HCT116 (cell line): ENCODE results near the gene BPTF. TPM values are rescaled to one million over a fixed set of nuclear protein-coding genes. Genes with fewer than 3 reads are reported as not detected.

Experiments
- ATAC-seq: fragments of 200-7000 bp; cut with Tn5 transposase; 2 replicates; pipeline ENCODE4 v1.9.1; 2020; ENCODE audit warnings: mild to moderate bottlenecking, moderate library complexity
- BruUV-seq: library from RNA; stranded (reverse); fragments of 400-500 nt; replicated peaks from 2 replicates; lab custom pipeline; 2021; lab: Mats Ljungman, UMichigan
- CTCF ChIA-PET: fragments of 300-600 bp; sonication (Branson Sonifier 250); formaldehyde crosslinking; loops from one replicate; lab custom pipeline; 2021; ENCODE audit warnings: antibody characterized with exemption; lab: Charles Lee
- POLR2A ChIA-PET: fragments of 300-600, 350-600 bp; sonication (Branson Sonifier 250); formaldehyde crosslinking; loops from one replicate; lab custom pipeline; 2021; ENCODE audit warnings: antibody characterized with exemption; lab: Charles Lee
- RAD21 ChIA-PET, 2 experiments: fragments of 300-600 bp; sonication (Branson Sonifier 250); formaldehyde crosslinking; loops; one replicate each; lab custom pipeline; 2023; ENCODE audit warnings: low total read pairs in 2 of 2; ENCODE audit not compliant: uncharacterized antibody in 2 of 2, unreplicated experiment in 2 of 2, low non-redundant PET in 1 of 2; lab: Charles Lee
- DNase-seq: peaks from one replicate; pipeline ENCODE4 v3.0.0-alpha.2; 2010; ENCODE audit warnings: low read depth, low spot score
- H2AFZ ChIP-seq: fragments of 200-600 bp; shearing (Covaris generic), sonication (generic); 2 replicates; pipeline ENCODE4 v1.6.1; 2017; ENCODE audit warnings: low read depth, mixed run types, mixed read lengths, antibody characterized with exemption, low read length; ENCODE audit not compliant: poor library complexity, severe bottlenecking
- H3K27ac ChIP-seq: 2 replicates; pipeline ENCODE4 v1.5.1; 2012; ENCODE audit warnings: low read depth, low read length
- H3K27me3 ChIP-seq: fragments of 200-600 bp; sonication (generic); 2 replicates; pipeline ENCODE4 v1.6.1; 2016; ENCODE audit warnings: mixed run types, low read length, mixed read lengths; ENCODE audit not compliant: insufficient read depth
- H3K36me3 ChIP-seq, 2 experiments: fragments of 200-500 bp in 1 of 2; fragments of 200-600 bp in 1 of 2; sonication (Bioruptor generic) in 1 of 2; sonication (generic) in 1 of 2; 2 replicates each; pipeline versions ENCODE4 v1.5.1 to v1.6.1; 2014 to 2016; ENCODE audit warnings: low read length in 2 of 2, inconsistent platforms in 1 of 2, mixed read lengths in 1 of 2, mixed run types in 1 of 2; ENCODE audit not compliant: insufficient read depth in 2 of 2, control insufficient read depth in 1 of 2
- H3K4me1 ChIP-seq, 2 experiments: fragments of 200-600 bp in 1 of 2; sonication (generic) in 1 of 2; 2 replicates each; pipeline versions ENCODE4 v1.5.1 to v1.6.1; 2012 to 2017; ENCODE audit warnings: low read length in 2 of 2, inconsistent platforms in 1 of 2, mild to moderate bottlenecking in 1 of 2, mixed read lengths in 1 of 2, mixed run types in 1 of 2, moderate library complexity in 1 of 2; ENCODE audit not compliant: insufficient read depth in 2 of 2, control insufficient read depth in 1 of 2
- H3K4me2 ChIP-seq: fragments of 200-600 bp; sonication (generic); 2 replicates; pipeline ENCODE4 v1.6.1; 2017; ENCODE audit warnings: mixed run types, low read length, mixed read lengths
- H3K4me3 ChIP-seq, 2 experiments: fragments of 200-600 bp in 1 of 2; sonication (generic) in 1 of 2; replicated peaks in 1 of 2; 2 replicates each; pipeline ENCODE4 v1.5.1; 2011 to 2016; ENCODE audit warnings: low read length in 2 of 2, control low read depth in 1 of 2, low read depth in 1 of 2, mild to moderate bottlenecking in 1 of 2, mixed read lengths in 1 of 2, mixed run types in 1 of 2
- H3K79me2 ChIP-seq: fragments of 200-600 bp; sonication (generic); 2 replicates; pipeline ENCODE4 v1.6.1; 2017; ENCODE audit warnings: mild to moderate bottlenecking, mixed run types, low read length, moderate library complexity, mixed read lengths; ENCODE audit not compliant: insufficient read depth
- H3K9ac ChIP-seq: fragments of 200-600 bp; sonication (generic); 2 replicates; pipeline ENCODE4 v1.6.1; 2016; ENCODE audit warnings: low read length, mixed read lengths
- H3K9me2 ChIP-seq: fragments of 200-600 bp; sonication (generic), shearing (Covaris generic); 2 replicates; pipeline ENCODE4 v1.6.1; 2017; ENCODE audit warnings: mixed run types, mild to moderate bottlenecking, moderate library complexity; ENCODE audit not compliant: insufficient read depth
- H3K9me3 ChIP-seq, 2 experiments: fragments of 200-500 bp in 1 of 2; fragments of 200-600 bp in 1 of 2; sonication (Bioruptor generic) in 1 of 2; sonication (generic) in 1 of 2; 2 replicates each; pipeline ENCODE4 v1.6.1; 2014 to 2017; ENCODE audit warnings: low read length in 2 of 2, mixed read lengths in 2 of 2, inconsistent platforms in 1 of 2, low read depth in 1 of 2, mild to moderate bottlenecking in 1 of 2, mixed run types in 1 of 2, moderate library complexity in 1 of 2; ENCODE audit not compliant: control insufficient read depth in 1 of 2, insufficient read depth in 1 of 2
- H4K20me1 ChIP-seq: fragments of 200-600 bp; sonication (generic), shearing (Covaris generic); 2 replicates; pipeline ENCODE4 v1.6.1; 2017; ENCODE audit warnings: mixed run types, mild to moderate bottlenecking, moderate library complexity; ENCODE audit not compliant: insufficient read depth
- CEBPB ChIP-seq: IDR thresholded peaks from 2 replicates; pipeline ENCODE4 v1.6.1; 2012; ENCODE audit warnings: low read depth
- EGR1 ChIP-seq: IDR thresholded peaks from 2 replicates; pipeline ENCODE4 v1.6.1; 2012; ENCODE audit warnings: low read depth
- ELF1 ChIP-seq: IDR thresholded peaks from 2 replicates; pipeline ENCODE4 v1.6.1; 2012; ENCODE audit warnings: low read depth, borderline replicate concordance
- EZH2 ChIP-seq: fragments of 200-600 bp; sonication (generic); IDR thresholded peaks from 2 replicates; pipeline ENCODE4 v1.6.1; 2017; ENCODE audit warnings: antibody characterized with exemption, mixed run types
- EZH2phosphoT487 ChIP-seq: fragments of 200-600 bp; IDR thresholded peaks from 2 replicates; pipeline ENCODE4 v1.6.1; 2018; ENCODE audit warnings: antibody characterized with exemption, borderline replicate concordance
- FOSL1 ChIP-seq: IDR thresholded peaks from 2 replicates; pipeline ENCODE4 v1.6.1; 2012; ENCODE audit warnings: low read depth
- JUND ChIP-seq: IDR thresholded peaks from 2 replicates; pipeline ENCODE4 v1.6.1; 2012
- POLR2AphosphoS5 ChIP-seq: IDR thresholded peaks from 2 replicates; pipeline ENCODE4 v1.6.1; 2011; ENCODE audit warnings: mild to moderate bottlenecking, low read depth, low read length, moderate library complexity
- RAD21 ChIP-seq: IDR thresholded peaks from 2 replicates; pipeline ENCODE4 v1.6.1; 2012; ENCODE audit warnings: low read depth, mild to moderate bottlenecking
- SIN3A ChIP-seq: IDR thresholded peaks from 2 replicates; pipeline ENCODE4 v1.6.1; 2012; ENCODE audit warnings: low read depth
- SRF ChIP-seq: IDR thresholded peaks from 2 replicates; pipeline ENCODE4 v1.6.1; 2012; ENCODE audit warnings: low read depth
- YY1 ChIP-seq: IDR thresholded peaks from 2 replicates; pipeline ENCODE4 v1.6.1; 2011; ENCODE audit warnings: low read length, low read depth, moderate library complexity, mild to moderate bottlenecking; ENCODE audit not compliant: insufficient replicate concordance; ENCODE audit errors: extremely low read depth
- intact Hi-C: fragments of 100-400 bp; cut with micrococcal nuclease; formaldehyde crosslinking; loops from 2 replicates; pipeline ENCODE4 v1.10.0; 2022
- total RNA-seq: library from RNA; stranded (reverse); gene quantifications from one replicate; pipeline ENCODE4 v1.2.1, GENCODE V29; 2021; ENCODE audit not compliant: unreplicated experiment
- TF ChIP-seq, protein P1 (sequence below), 3 experiments: fragments of 200-600 bp in 1 of 3; sonication (generic) in 1 of 3; IDR thresholded peaks in 2 of 3; conservative IDR thresholded peaks in 1 of 3; 2 replicates each; pipeline ENCODE4 v1.5.1; 2012 to 2017; ENCODE audit warnings: low read depth in 2 of 3, low read length in 2 of 3, antibody characterized with exemption in 1 of 3, borderline replicate concordance in 1 of 3, control low read depth in 1 of 3, mild to moderate bottlenecking in 1 of 3, mixed read lengths in 1 of 3, mixed run types in 1 of 3, moderate library complexity in 1 of 3; ENCODE audit not compliant: insufficient read depth in 1 of 3
- TF ChIP-seq, protein P2 (sequence below): IDR thresholded peaks from 2 replicates; pipeline ENCODE4 v1.6.1; 2011; ENCODE audit warnings: mild to moderate bottlenecking, low read length, moderate library complexity; ENCODE audit not compliant: insufficient replicate concordance; ENCODE audit errors: extremely low read depth
- TF ChIP-seq, protein P3 (sequence below): IDR thresholded peaks from 2 replicates; pipeline ENCODE4 v1.6.1; 2012; ENCODE audit warnings: low read depth

The BPTF gene
- total RNA-seq, 1 experiment from 2014 or later = 114 TPM

DNA sequence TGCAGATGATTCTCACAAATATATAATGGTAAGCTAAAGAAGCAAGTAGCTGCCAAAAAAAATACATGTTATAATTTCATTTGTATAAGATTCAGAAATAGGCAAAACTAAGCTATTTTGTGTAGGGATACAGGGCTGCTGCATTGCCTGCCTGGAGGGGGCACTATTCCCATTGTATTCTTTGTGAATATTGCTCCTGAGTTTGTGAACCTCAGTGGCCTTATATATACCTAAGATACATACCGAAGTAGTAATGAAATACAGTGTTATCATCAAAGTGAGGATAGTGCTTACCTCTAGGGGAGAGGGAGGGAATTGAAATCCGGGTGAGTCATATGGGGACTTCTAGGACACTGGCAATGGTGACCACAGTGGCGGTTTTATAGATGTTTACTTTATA lies 117.5 kb downstream of the BPTF start:
- intact Hi-C loops = no loop called here
- POLR2A ChIA-PET = no interaction called here
- no peak overlapping the region for H2AFZ ChIP-seq
- TF ChIP-seq RAD21 (peak; percentile 32; the same call in 1 of the 2 replicates), EGR1 (no peak), SRF (no peak), JUND (no peak), SIN3A (no peak), CEBPB (no peak), EZH2 (no peak), YY1 (no peak), ELF1 (no peak), FOSL1 (no peak), EZH2phosphoT487 (no peak), POLR2AphosphoS5 (no peak)
- TF ChIP-seq, protein P1, sequence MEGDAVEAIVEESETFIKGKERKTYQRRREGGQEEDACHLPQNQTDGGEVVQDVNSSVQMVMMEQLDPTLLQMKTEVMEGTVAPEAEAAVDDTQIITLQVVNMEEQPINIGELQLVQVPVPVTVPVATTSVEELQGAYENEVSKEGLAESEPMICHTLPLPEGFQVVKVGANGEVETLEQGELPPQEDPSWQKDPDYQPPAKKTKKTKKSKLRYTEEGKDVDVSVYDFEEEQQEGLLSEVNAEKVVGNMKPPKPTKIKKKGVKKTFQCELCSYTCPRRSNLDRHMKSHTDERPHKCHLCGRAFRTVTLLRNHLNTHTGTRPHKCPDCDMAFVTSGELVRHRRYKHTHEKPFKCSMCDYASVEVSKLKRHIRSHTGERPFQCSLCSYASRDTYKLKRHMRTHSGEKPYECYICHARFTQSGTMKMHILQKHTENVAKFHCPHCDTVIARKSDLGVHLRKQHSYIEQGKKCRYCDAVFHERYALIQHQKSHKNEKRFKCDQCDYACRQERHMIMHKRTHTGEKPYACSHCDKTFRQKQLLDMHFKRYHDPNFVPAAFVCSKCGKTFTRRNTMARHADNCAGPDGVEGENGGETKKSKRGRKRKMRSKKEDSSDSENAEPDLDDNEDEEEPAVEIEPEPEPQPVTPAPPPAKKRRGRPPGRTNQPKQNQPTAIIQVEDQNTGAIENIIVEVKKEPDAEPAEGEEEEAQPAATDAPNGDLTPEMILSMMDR (IDR thresholded peaks at IDR 0.05 in 2 of 3, conservative IDR thresholded peaks at IDR 0.05 in 1 of 3; ENCODE audit: borderline replicate concordance in 1 of 3, insufficient read depth in 1 of 3, low read depth in 2 of 3, low read length in 2 of 3) = peak; percentile 21 to 86 (median 79); a peak in 4 of 6 replicates
- TF ChIP-seq, protein P2, sequence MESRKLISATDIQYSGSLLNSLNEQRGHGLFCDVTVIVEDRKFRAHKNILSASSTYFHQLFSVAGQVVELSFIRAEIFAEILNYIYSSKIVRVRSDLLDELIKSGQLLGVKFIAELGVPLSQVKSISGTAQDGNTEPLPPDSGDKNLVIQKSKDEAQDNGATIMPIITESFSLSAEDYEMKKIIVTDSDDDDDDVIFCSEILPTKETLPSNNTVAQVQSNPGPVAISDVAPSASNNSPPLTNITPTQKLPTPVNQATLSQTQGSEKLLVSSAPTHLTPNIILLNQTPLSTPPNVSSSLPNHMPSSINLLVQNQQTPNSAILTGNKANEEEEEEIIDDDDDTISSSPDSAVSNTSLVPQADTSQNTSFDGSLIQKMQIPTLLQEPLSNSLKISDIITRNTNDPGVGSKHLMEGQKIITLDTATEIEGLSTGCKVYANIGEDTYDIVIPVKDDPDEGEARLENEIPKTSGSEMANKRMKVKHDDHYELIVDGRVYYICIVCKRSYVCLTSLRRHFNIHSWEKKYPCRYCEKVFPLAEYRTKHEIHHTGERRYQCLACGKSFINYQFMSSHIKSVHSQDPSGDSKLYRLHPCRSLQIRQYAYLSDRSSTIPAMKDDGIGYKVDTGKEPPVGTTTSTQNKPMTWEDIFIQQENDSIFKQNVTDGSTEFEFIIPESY = no peak
- TF ChIP-seq, protein P3, sequence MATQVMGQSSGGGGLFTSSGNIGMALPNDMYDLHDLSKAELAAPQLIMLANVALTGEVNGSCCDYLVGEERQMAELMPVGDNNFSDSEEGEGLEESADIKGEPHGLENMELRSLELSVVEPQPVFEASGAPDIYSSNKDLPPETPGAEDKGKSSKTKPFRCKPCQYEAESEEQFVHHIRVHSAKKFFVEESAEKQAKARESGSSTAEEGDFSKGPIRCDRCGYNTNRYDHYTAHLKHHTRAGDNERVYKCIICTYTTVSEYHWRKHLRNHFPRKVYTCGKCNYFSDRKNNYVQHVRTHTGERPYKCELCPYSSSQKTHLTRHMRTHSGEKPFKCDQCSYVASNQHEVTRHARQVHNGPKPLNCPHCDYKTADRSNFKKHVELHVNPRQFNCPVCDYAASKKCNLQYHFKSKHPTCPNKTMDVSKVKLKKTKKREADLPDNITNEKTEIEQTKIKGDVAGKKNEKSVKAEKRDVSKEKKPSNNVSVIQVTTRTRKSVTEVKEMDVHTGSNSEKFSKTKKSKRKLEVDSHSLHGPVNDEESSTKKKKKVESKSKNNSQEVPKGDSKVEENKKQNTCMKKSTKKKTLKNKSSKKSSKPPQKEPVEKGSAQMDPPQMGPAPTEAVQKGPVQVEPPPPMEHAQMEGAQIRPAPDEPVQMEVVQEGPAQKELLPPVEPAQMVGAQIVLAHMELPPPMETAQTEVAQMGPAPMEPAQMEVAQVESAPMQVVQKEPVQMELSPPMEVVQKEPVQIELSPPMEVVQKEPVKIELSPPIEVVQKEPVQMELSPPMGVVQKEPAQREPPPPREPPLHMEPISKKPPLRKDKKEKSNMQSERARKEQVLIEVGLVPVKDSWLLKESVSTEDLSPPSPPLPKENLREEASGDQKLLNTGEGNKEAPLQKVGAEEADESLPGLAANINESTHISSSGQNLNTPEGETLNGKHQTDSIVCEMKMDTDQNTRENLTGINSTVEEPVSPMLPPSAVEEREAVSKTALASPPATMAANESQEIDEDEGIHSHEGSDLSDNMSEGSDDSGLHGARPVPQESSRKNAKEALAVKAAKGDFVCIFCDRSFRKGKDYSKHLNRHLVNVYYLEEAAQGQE = no peak
- TF ChIP-seq, all 23 proteins: peak for 2
- no peak for DNase-seq
- Histone ChIP-seq H3K27me3 (no peaks in the 10 kb centered on the region), H3K4me2 (no peak overlapping the region), H3K9me3 (no peaks in the 10 kb centered on the region), H3K79me2 (no peaks in the 10 kb centered on the region), H3K27ac (no peak overlapping the region), H3K36me3 (peaks cover 41 to 70% of the 10 kb centered on the region in 2 experiments; a peak in 3 of 4 replicates), H4K20me1 (no peaks in the 10 kb centered on the region), H3K4me3 (no peak overlapping the region), H3K4me1 (no peaks in the 10 kb centered on the region), H3K9me2 (no peaks in the 10 kb centered on the region), H3K9ac (no peak overlapping the region)
- CTCF ChIA-PET = interaction anchor here (0.5 to 2.1 kb wide), 16 partner anchors 10 to 570 kb away, joined by 3 to 20 read pairs (median 4); partner anchors contain the start of gene PRKAR1A
- BruUV-seq = no TSS peak
- RAD21 ChIA-PET = no interaction called here
- peak; percentile 80 for ATAC-seq
